Peyer's patch (tissue), 4 donors: ENCODE data around the gene RREB1. TPM values are rescaled to one million over a fixed set of nuclear protein-coding genes. Genes with fewer than 3 reads are reported as not detected.

Source experiments
- DNase-seq, 3 donors: peaks; one replicate each; pipeline ENCODE4 v3.0.0-alpha.2; 2017 to 2019
- H3K27ac ChIP-seq, 4 donors: fragments of 200-600 bp; sonication (generic); one replicate each; pipeline ENCODE4 v1.5.1; 2016 to 2019
- H3K27me3 ChIP-seq, 2 donors: fragments of 200-600 bp; sonication (generic); one replicate each; pipeline ENCODE4 v1.5.1; 2019
- H3K36me3 ChIP-seq, 3 donors: fragments of 200-600 bp; sonication (generic); one replicate each; pipeline ENCODE4 v1.5.1; 2016 to 2019
- H3K4me1 ChIP-seq, 4 donors: fragments of 200-600 bp; sonication (generic); one replicate each; pipeline ENCODE4 v1.5.1; 2016 to 2019
- H3K4me3 ChIP-seq, 4 donors: fragments of 200-600 bp; sonication (generic); 1 replicate in 3 of 4; 2 replicates in 1 of 4; pipeline ENCODE4 v1.5.1; 2016 to 2019; ENCODE audit warnings: mild to moderate bottlenecking in 1 of 4
- H3K9me3 ChIP-seq, 4 donors: fragments of 200-600 bp; sonication (generic); one replicate each; pipeline ENCODE4 v1.5.1; 2016 to 2019; ENCODE audit warnings: mild to moderate bottlenecking in 1 of 4
- POLR2A ChIP-seq, 2 donors: fragments of 450-650 bp; IDR thresholded peaks; one replicate each; pipeline ENCODE4 v1.5.1; 2017; ENCODE audit warnings: antibody characterized with exemption in 2 of 2, mild to moderate bottlenecking in 2 of 2, moderate library complexity in 2 of 2
- total RNA-seq, 4 donors: library from RNA; depleted of rRNA; stranded (reverse); fragments of >200 nt; gene quantifications; one replicate each; pipeline ENCODE4 v1.1.0, GENCODE V29; 2016
- TF ChIP-seq, protein P1 (sequence below), 6 experiments: fragments of 450-650 bp in 4 of 6; fragments of 200-600 bp in 2 of 6; sonication (generic) in 1 of 6; IDR thresholded peaks; one replicate each; pipeline ENCODE4 v1.5.1; 2017 to 2019; ENCODE audit warnings: antibody characterized with exemption in 6 of 6, mild to moderate bottlenecking in 3 of 6, moderate library complexity in 1 of 6

Gene RREB1
- total RNA-seq, 4 donors from 2014 or later, result 65.0 to 118 (median 113) TPM

- Histone ChIP-seq H3K27me3 (no peaks in the 10 kb centered on the region), H3K4me1 (no peaks in the 10 kb centered on the region), H3K27ac (peak overlapping the region in 1 of 4 donors; percentile 9), H3K9me3 (no peaks in the 10 kb centered on the region), H3K36me3 (peaks cover 0 to 69% (median 0%) of the 10 kb centered on the region in 3 donors), H3K4me3 (no peak overlapping the region)
- DNase-seq, result no peak
- TF ChIP-seq POLR2A (IDR thresholded peaks at IDR 0.05), result no peak
- TF ChIP-seq, protein P1, sequence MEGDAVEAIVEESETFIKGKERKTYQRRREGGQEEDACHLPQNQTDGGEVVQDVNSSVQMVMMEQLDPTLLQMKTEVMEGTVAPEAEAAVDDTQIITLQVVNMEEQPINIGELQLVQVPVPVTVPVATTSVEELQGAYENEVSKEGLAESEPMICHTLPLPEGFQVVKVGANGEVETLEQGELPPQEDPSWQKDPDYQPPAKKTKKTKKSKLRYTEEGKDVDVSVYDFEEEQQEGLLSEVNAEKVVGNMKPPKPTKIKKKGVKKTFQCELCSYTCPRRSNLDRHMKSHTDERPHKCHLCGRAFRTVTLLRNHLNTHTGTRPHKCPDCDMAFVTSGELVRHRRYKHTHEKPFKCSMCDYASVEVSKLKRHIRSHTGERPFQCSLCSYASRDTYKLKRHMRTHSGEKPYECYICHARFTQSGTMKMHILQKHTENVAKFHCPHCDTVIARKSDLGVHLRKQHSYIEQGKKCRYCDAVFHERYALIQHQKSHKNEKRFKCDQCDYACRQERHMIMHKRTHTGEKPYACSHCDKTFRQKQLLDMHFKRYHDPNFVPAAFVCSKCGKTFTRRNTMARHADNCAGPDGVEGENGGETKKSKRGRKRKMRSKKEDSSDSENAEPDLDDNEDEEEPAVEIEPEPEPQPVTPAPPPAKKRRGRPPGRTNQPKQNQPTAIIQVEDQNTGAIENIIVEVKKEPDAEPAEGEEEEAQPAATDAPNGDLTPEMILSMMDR (IDR thresholded peaks at IDR 0.05), result no peak
These were observed 81.5 kb downstream of the RREB1 start for GRCh38 chr6:7189101-7189758.

- no peak for TF ChIP-seq POLR2A (IDR thresholded peaks at IDR 0.05)
- TF ChIP-seq, protein P1 (IDR thresholded peaks at IDR 0.05), result no peak
- no peaks in the 10 kb centered on the region for H3K27me3 ChIP-seq
- H3K4me3 ChIP-seq, result no peak overlapping the region
- peaks cover 0 to 12% (median 0%) of the 10 kb centered on the region in 4 donors for H3K4me1 ChIP-seq
- no peak for DNase-seq
- no peaks in the 10 kb centered on the region for H3K9me3 ChIP-seq
- H3K36me3 ChIP-seq, result peaks cover 0 to 55% (median 0%) of the 10 kb centered on the region in 3 donors
- no peak overlapping the region for H3K27ac ChIP-seq
These were observed 83.0 kb downstream of the RREB1 start for GRCh38 chr6:7190791-7191190.

- TF ChIP-seq, protein P1 (IDR thresholded peaks at IDR 0.05), result no peak
- TF ChIP-seq POLR2A (IDR thresholded peaks at IDR 0.05), result no peak
- H3K27me3 ChIP-seq, result no peaks in the 10 kb centered on the region
- H3K36me3 ChIP-seq, result peaks cover 0 to 44% (median 0%) of the 10 kb centered on the region in 3 donors
- H3K9me3 ChIP-seq, result no peaks in the 10 kb centered on the region
- no peak for DNase-seq
- no peak overlapping the region for H3K4me3 ChIP-seq
- H3K4me1 ChIP-seq, result peaks cover 0 to 12% (median 0%) of the 10 kb centered on the region in 4 donors
- H3K27ac ChIP-seq, result no peak overlapping the region
These were observed 85.4 kb downstream of the RREB1 start for GRCh38 chr6:7193122-7193521.

GRCh38 chr6:7194657-7195056, 86.9 kb downstream of the RREB1 start:
- peaks cover 0 to 32% (median 0%) of the 10 kb centered on the region in 3 donors for H3K36me3 ChIP-seq
- peaks cover 0 to 12% (median 0%) of the 10 kb centered on the region in 4 donors for H3K4me1 ChIP-seq
- TF ChIP-seq POLR2A (IDR thresholded peaks at IDR 0.05), result no peak
- TF ChIP-seq, protein P1 (IDR thresholded peaks at IDR 0.05), result no peak
- DNase-seq, result no peak
- no peaks in the 10 kb centered on the region for H3K9me3 ChIP-seq
- H3K27ac ChIP-seq, result no peak overlapping the region
- H3K4me3 ChIP-seq, result no peak overlapping the region
- H3K27me3 ChIP-seq, result no peaks in the 10 kb centered on the region

GRCh38 chr6:7195339-7196018, 87.7 kb downstream of the RREB1 start:
- H3K36me3 ChIP-seq, result peaks cover 0 to 24% (median 0%) of the 10 kb centered on the region in 3 donors
- no peaks in the 10 kb centered on the region for H3K9me3 ChIP-seq
- no peaks in the 10 kb centered on the region for H3K27me3 ChIP-seq
- TF ChIP-seq, protein P1 (IDR thresholded peaks at IDR 0.05), result no peak
- no peak for TF ChIP-seq POLR2A (IDR thresholded peaks at IDR 0.05)
- peak overlapping the region in 1 of 4 donors; percentile 8 for H3K27ac ChIP-seq
- H3K4me3 ChIP-seq, result no peak overlapping the region
- H3K4me1 ChIP-seq, result peaks cover 0 to 12% (median 0%) of the 10 kb centered on the region in 4 donors
- no peak for DNase-seq
